GM18511 (cell line): Measurements from ENCODE around the gene OR5P2.
"Not testable (repeated sequence)": the region's sequence is repeated elsewhere in the genome, so short reads cannot be mapped to it uniquely, and the experiment has no call there.

Source experiments
- ATAC-seq: cut with Tn5 transposase; IDR thresholded peaks from one replicate; pipeline ENCODE4 v1.9.1; 2021; ENCODE audit warnings: mild to moderate bottlenecking, moderate library complexity; ENCODE audit not compliant: unreplicated experiment

The OR5P2 gene, protein sequence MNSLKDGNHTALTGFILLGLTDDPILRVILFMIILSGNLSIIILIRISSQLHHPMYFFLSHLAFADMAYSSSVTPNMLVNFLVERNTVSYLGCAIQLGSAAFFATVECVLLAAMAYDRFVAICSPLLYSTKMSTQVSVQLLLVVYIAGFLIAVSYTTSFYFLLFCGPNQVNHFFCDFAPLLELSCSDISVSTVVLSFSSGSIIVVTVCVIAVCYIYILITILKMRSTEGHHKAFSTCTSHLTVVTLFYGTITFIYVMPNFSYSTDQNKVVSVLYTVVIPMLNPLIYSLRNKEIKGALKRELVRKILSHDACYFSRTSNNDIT

DNA sequence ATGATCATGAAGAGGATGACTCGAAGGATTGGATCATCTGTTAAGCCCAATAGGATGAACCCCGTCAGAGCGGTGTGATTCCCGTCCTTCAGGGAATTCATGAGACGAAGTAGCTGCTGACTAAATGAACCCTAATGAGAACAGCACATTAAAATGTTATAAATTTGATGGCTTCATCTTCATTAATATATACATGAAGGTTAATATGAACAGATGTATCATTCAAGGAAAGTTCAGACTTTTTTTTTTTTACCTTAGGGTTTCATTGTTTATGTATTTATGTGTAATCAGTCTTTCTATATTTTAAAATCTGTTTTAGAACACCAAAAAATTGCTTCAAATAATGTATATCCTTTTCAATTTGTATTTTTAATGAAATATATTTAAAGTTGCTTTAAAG is at the start of gene OR5P2:
Gene OR5P2, minus strand, starts transcription at position 101 of the 400 bp plus-strand sequence. Its CDS starts 0 bp downstream, at position 101.
- no peak for ATAC-seq

DNA sequence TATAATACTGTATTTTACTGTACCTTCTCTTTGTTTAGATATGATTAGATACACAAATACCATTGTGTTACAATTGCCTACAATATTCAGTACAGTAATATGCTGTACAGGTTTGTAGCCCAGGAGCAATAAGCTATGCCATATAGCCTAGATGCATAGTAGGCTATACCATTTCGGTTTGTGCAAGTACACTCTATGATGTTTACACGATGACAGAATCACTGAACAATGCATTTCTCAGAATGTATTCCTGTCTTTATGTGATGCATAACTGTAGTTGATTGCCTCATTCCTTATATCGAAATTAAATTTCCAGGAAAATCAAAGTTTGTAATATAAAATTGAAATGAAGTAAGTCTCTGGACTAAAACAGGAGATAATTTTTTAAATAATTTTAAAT is 49.3 kb upstream of the OR5P2 start:
- ATAC-seq, result no peak

DNA sequence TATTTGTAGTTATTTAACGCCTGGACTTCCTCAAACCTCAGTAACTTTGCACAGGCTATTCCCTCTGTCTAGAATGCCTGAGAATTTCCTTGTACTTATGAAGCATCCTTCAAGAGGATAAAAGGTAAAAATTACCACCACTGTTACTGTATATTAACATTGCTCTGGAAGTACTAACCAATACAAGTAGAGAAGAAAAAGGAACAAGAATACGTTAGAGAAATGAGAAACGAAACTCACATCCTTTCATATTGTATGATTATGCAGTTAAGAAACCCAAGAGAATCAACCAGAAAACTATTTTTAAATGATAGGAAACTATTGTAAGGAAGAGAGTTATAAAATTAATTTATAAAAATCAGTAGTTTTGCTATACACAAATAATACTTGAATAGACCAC is 48.2 kb upstream of the OR5P2 start:
- no peak for ATAC-seq

DNA sequence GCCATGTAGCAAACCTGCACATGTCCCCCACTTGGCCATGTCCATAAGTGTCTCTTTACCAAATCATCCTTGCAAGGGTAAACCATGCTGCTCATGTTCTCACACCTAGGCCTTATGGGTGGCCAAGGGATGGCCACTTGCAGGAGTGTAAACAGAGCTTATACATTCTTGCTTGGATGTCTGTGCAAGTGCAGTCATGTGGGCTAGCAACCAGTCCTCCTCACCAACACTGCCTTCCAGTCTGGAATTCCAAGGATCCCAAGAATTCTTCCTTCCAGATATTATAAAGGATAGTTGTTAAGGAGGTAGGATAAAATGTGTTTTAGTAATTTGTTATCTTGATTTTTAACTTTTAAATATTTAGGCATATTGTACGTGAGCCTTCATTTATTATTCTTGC is 47.8 kb upstream of the OR5P2 start:
- ATAC-seq, result no peak

DNA sequence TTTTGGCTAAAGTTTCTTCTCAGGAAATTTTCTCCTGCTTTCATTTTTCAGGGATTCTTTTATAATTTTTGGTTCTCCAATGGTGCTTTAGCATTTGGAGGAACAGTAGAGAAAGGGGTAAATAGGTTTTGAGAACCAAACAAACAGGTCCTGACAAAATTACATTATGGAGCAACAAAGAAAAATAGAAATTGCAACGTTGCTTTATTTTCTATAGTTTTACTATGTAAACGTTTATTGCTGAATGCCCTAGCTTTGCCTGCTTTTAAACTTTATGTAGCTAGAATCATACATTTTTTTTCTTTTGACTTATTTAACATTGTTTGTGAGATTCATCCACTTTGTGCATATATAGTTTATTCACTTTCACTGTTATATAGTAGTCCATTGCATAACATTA is 43.8 kb upstream of the OR5P2 start:
- no peak for ATAC-seq

DNA sequence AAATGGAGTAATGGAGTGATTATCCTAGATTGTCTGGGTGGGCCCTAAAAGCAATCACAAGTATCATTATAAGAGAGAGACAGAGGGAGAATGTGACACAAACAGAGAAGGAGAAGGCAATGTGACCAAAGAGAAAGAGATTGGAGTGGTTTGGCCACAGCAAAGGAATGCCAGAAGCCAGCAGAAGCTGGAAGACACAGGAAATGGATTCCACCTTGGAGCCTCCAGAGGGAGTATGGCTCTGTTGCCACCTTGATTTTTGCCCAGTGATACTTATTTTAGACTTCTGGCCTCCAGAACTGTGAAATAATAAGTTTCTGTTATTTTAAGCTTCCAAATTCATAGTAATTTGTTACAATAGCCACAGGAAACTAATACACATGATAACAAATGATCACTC is 36.8 kb upstream of the OR5P2 start:
- no peak for ATAC-seq

DNA sequence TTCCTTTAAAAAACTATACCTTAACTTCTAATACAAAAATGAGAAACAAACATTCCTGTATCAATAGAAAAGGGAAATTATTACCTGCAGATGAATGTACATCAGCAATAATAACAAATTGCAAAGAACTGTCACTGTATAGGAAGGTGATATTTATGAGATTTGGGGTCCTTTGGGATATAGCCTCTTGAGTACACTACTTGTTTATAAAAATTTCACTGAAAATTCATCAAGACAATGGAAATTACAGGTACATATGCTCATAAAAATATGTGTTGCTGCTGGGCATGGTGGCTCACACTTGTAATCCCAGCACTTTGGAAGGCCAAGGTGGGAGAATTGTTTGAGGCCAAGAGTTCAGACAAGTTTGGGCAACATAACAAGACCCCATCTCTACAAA is 34.0 kb upstream of the OR5P2 start, which contains the start of gene OR5P3:
Gene OR5P3, minus strand, starts transcription at position 101 of the 400 bp plus-strand sequence.
- ATAC-seq, result no peak

DNA sequence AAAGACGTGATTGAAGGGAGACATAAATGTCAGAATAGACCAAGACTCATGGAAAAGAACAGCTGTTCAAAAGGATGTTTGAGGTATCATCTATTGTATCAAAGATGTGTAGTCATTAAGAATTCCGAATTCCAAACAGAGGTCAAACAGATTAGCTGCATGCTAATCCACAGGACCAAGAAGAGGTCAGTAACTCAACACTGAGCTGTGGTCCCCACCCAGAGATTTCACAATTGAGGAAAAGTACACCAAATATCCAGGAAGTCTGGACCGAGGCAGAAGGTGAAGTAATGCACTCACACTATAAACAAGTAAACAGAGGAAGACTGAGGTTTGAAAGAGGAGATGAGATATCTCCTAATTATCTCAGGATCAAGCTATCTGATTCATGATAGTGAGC is 29.6 kb upstream of the OR5P2 start:
- ATAC-seq, result no peak

DNA sequence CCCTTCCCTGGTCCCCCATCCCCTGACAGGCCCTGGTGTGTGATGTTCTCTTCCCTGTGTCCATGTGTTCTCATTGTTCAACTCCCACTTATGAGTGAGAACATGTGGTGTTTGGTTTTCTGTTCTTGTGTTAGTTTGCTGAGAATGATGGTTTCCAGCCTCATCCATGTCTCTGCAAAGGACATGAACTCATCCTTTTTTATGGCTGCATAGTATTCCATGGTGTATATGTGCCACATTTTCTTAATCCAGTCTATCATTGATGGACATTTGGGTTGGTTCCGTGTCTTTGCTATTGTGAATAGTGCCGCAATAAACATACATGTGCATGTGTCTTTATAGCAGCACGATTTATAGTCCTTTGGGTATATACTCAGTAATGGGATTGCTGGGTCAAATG is 23.7 kb upstream of the OR5P2 start:
- ATAC-seq, result not testable (repeated sequence)

DNA sequence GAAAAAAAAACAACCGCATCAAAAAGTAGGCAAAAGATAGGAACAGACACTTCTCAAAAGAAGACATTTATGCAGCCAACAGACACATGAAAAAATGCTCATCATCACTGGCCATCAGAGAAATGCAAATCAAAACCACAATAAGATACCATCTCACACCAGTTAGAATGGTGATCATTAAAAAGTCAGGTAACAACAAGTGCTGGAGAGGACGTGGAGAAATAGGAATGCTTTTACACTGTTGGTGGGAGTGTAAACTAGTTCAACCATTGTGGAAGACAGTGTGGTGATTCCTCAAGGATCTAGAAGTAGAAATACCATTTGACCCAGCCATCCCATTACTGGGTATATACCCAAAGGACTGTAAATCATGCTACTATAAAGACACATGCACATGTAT is 18.2 kb upstream of the OR5P2 start:
- not testable (repeated sequence) for ATAC-seq

DNA sequence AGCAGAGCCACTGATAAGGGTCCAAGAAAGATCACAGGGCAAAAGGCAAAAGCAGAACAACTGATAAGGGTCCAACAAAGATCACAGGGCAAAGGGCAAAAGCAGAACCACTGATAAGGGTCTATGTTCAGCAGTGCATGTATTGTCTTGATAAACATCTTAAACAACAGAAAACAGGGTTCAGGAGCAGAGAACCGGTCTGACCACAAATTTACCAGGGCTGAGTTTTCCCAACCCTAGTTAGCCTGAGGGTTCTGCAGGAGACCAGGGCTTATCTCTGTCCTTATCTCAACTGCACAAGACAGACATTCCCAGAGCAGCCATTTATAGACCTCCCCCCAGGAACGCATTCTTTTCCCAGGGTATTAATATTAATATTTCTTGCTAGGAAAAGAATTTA is 13.6 kb upstream of the OR5P2 start:
- ATAC-seq, result not testable (repeated sequence)

DNA sequence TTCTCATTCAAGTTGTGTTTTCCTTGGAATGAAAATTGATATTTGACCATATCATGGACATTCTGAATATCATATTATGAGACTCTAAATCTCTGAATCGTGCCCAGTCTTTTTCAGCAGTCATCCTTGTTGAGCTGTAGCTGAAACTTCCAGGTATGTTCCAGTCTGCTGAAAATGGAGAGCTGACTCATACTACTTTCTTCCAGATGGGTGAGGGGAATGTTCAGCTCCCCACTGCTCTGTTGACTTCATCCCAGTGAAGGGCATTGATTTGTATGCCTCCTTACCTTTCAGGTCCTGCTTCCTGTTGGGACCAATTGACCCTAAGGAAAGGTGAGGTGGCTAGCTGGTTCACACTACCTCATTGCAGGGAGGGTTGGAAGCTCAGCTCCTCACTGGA is 3.5 kb downstream of the OR5P2 start:
- ATAC-seq, result no peak

DNA sequence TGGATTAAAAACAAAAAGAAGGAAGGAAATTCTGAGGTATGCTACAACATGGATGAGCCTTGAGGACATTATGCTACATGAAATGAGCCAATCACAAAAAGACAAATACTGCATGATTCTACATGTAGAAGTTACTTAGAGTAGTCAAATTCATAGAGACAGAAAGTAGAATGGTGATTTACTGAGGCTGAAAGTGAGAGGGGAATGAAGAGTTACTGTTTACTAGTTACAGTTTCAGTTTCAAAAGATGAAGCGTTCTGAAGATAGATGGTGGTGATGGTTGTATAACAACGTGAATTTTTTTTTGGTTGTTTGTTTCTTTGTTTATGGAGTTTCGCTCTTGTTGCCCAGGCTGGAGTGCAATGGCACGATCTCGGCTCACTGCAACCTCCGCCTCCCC is 9.5 kb downstream of the OR5P2 start:
- ATAC-seq, result peak; percentile 100

DNA sequence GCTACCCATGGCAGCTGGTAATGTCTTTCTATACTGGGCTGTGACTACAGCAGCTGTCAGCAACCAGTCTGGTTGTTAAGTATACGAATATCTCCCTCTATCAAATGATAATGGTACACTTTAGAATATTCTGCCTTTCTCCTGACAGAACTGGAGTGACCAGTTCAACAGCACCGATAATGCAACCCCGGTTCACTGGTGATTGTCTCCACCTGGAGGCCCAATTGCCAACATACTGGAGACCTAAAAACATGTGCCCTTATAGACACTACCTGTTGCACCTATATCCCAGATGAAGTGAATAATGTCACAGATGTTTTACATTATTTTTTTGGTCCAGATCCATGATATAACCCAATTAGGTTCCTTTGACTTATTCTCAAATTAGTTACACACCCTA is 21.1 kb downstream of the OR5P2 start:
- ATAC-seq, result no peak

DNA sequence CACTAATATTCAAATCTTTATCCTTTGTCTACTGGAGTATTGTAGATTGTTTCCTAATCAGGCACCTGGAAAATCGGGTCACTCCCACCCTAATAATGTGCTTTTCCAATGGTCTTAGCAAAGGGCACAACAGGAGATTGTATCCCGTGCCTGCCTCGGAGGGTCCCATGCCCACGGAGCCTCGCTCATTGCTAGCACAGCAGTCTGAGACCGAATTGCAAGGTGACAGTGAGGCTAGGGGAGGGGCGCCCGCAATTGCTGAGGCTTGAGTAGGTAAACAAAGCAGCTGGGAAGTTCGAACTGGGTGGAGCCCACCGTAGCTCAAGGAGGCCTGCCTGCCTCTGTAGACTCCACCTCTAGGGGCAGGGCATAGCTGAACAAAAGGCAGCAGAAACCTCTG is 32.4 kb downstream of the OR5P2 start:
- ATAC-seq, result not testable (repeated sequence)

DNA sequence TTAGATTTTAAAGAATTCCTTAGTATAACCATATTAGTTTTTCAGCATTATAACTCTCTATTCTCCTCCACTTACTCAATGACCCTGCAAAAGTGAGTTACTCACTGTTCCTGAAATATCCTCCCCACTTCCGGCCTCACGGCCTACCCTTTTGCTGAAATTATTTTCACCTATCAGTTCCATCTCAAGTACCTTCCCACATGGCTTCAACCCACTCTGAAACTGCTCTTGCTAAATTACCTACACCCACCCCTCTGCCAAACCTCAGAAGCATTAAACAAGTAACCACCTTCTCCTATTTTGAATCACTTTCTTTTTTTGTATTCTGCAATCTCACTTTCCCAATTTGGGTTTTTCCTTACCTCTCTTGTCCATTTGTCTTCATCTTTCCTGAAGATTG is 37.7 kb downstream of the OR5P2 start:
- peak; percentile 72 for ATAC-seq

DNA sequence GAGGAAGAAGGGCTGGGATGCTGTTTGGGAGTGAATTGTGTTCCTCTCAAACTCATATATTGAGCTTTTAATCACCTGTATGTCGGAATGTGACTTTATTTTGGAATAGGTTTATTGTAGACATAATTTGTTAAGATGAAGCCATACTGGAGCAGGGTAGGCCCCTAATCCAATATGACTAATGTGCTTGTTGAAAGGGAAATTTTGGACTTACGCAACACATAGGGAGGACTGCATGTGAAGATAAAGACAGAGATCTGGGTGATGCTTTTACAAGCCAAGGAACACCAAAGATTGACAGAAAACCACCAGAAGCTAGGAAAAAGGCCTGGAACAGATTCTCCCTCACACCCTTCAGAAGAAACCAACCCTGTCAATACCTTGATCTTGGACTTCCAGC is 47.3 kb downstream of the OR5P2 start:
- no peak for ATAC-seq
